ENCODE data around the gene HAO2. TPM values are rescaled to one million over a fixed set of nuclear protein-coding genes. Genes with fewer than 3 reads are reported as not detected.

Gene HAO2
- total RNA-seq, 1 donor from 2014 or later: not detected

DNA sequence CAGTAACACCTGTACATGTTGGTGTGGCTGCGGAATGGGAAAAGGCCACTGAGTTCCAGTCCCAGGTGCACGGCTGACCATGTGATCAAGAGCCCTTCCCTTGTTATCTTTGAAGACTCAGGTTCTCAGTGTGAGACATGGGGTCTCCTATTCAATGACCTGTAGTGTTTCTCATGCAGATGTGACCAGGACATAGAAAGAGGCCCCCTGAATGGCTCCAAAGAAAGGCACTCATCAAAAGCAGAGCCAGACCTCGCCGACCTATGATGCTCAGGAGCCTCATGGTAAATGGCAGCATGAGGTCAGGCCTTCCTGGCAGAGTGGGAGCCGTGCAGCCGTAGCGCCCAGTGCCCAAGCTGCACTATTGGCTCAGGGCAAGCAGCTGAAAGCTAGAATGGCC, 42.3 kb upstream of the HAO2 start:
- Mint-ChIP-seq H3K27me3 (ENCODE audit: low read depth) (peaks cover 16% of the 10 kb centered on the region), H3K9me3 (no peaks in the 10 kb centered on the region), H3K27ac (no peak overlapping the region), H3K36me3 (no peaks in the 10 kb centered on the region), H3K4me3 (peak overlapping the region; percentile 69), H3K4me1 (peaks cover 25% of the 10 kb centered on the region)
- TF ChIP-seq, protein P1, sequence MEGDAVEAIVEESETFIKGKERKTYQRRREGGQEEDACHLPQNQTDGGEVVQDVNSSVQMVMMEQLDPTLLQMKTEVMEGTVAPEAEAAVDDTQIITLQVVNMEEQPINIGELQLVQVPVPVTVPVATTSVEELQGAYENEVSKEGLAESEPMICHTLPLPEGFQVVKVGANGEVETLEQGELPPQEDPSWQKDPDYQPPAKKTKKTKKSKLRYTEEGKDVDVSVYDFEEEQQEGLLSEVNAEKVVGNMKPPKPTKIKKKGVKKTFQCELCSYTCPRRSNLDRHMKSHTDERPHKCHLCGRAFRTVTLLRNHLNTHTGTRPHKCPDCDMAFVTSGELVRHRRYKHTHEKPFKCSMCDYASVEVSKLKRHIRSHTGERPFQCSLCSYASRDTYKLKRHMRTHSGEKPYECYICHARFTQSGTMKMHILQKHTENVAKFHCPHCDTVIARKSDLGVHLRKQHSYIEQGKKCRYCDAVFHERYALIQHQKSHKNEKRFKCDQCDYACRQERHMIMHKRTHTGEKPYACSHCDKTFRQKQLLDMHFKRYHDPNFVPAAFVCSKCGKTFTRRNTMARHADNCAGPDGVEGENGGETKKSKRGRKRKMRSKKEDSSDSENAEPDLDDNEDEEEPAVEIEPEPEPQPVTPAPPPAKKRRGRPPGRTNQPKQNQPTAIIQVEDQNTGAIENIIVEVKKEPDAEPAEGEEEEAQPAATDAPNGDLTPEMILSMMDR (IDR thresholded peaks at IDR 0.05; ENCODE audit: unreplicated experiment): no peak
- no peak for DNase-seq (ENCODE audit: low spot score in 2 of 2, unreplicated experiment in 2 of 2)

DNA sequence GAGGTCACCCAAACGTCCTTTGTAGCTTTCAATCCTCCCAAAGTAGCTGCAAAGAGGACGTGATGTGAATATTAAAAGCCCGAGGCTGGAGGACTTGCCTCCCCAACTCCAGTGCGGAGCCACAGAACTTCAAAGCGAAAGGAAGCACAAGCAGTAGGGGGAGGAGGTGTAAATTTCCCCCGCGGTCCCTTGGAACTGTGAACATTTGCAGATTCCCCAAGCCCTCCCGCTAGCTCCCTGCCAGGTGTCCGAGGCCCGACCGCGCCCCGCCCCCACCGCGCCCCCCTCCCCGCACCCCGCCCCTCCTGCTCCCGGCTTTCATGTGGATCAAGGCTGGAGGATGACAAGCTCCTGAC, 41.5 kb upstream of the HAO2 start:
- H3K36me3 Mint-ChIP-seq: no peaks in the 10 kb centered on the region
- peaks cover 16% of the 10 kb centered on the region for H3K27me3 Mint-ChIP-seq (ENCODE audit: low read depth)
- H3K4me3 Mint-ChIP-seq: peak overlapping the region; percentile 69
- peaks cover 27% of the 10 kb centered on the region for H3K4me1 Mint-ChIP-seq
- no peaks in the 10 kb centered on the region for H3K9me3 Mint-ChIP-seq
- H3K27ac Mint-ChIP-seq: no peak overlapping the region
- no peak for DNase-seq (ENCODE audit: low spot score in 2 of 2, unreplicated experiment in 2 of 2)
- TF ChIP-seq, protein P1 (IDR thresholded peaks at IDR 0.05; ENCODE audit: unreplicated experiment): no peak

DNA sequence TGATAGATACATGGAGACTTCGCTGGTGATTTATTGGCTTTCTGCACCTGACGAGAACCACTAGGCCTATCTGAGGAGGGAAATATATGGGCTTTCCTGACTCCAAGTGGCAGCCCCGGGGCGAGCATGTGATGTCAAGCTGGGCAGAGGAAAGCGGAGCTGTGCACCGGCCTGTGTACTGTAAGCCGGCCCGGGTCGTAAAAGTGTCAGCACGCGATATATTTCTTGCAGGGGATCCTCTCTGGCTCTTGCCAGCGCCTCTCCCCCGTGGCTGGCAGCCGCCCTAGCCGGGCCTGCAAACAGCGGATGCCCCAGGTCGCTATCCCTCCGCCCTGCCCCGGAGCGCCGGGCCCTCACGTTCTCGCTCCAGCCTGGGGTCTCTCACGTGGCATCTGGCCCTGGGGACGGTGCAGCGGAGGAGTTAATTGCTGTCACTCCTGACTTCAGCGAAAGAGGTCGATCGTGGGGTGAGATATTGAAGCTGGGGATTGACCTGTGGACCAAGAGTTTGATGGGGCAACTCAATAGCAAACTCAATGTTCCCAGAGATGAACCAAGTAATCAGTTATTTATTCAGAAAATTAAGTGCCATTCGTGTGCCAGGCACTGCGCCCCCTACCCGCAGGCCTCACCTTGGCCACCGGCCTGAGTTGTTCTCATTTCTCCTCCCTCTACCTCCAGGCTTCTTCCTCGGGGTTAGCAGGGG, 41.0 kb upstream of the HAO2 start:
- peak; percentile 36 to 64 for DNase-seq (ENCODE audit: low spot score in 2 of 2, unreplicated experiment in 2 of 2)
- Mint-ChIP-seq H3K36me3 (no peaks in the 10 kb centered on the region), H3K27me3 (ENCODE audit: low read depth) (peaks cover 16% of the 10 kb centered on the region), H3K9me3 (no peaks in the 10 kb centered on the region), H3K4me3 (peak overlapping the region; percentile 69), H3K27ac (peak overlapping the region; percentile 26), H3K4me1 (peaks cover 33% of the 10 kb centered on the region)
- TF ChIP-seq, protein P1 (IDR thresholded peaks at IDR 0.05; ENCODE audit: unreplicated experiment): no peak

DNA sequence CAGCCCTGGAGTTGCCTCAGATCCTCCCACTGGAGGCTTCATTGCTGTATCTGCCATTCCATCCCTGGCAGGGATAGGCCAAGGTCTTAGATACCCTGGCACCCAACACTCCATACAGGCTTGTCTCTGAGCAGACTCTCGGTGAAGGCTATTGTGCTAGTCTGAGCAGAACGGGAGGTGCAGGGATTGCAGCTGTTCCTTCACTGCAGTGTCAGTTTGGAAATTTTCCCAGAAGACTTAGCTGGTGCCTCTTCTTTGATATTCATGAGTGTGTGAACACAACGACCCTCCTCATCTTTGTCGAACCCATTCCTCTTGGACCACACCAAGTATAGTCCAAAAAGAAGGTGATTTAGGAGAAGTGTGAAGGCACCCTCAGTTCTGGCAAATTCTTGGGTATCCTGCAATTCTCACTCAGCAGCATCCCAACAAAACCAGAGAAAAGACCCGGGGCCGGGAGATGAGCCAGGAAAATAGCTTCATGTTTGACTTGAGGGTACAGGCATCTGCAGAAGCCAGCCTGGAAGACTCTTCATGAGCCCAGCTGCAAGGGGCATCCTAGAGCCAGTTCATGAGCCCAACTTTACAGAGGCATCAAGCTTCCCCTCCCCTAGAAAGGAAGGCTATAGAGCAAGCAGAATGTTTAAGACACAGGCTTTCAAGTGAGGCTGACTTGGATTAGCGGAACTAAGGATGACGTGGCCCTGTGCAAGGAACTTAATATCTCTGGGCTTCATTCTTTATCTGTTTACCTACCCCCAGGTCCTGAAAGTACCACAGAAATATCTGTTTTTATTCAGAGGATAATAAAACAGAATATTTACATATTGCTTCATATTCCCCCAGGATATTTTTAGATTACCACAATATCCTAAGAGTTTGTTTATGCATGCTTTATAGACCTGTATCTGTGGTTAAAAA, 38.8 kb upstream of the HAO2 start:
- DNase-seq (ENCODE audit: low spot score in 2 of 2, unreplicated experiment in 2 of 2): no peak
- no peak overlapping the region for H3K4me3 Mint-ChIP-seq
- peaks cover 39% of the 10 kb centered on the region for H3K4me1 Mint-ChIP-seq
- peaks cover 12% of the 10 kb centered on the region for H3K27me3 Mint-ChIP-seq (ENCODE audit: low read depth)
- H3K36me3 Mint-ChIP-seq: no peaks in the 10 kb centered on the region
- H3K27ac Mint-ChIP-seq: no peak overlapping the region
- H3K9me3 Mint-ChIP-seq: no peaks in the 10 kb centered on the region
- TF ChIP-seq, protein P1 (IDR thresholded peaks at IDR 0.05; ENCODE audit: unreplicated experiment): no peak

DNA sequence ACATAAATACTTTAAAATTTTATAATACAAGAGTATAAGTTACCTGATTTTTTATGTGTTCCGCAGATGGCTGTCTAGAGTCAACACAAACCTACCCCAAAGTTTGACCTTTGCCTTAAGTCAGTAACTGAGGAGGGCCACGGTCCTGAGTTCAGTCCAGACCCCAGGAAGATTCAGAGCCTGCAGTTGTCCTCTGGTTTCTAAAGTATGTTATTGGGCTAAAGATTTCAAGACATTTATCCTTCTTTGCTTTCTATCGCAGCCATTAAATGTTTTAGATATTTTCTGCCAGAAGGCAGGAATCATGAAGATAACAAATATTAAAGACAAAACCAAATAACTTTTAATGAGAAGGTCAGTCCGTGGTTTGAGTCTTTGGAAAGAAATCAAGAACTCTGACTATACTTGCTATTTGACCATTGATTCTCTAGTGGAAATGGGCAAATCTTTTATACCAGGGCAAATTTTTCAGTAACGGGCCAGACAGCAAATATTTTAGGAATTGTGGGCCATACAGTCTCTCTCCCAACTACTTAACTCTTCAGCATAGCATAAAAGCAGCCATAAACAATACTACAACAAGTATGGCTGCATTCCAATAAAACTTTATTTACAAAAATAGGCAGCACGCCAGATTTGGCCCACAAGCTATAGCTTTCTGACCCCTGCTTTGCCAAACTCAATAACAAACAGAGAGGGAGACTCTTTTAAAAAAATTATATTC, 38.0 kb upstream of the HAO2 start:
- Mint-ChIP-seq H3K27me3 (ENCODE audit: low read depth) (peaks cover 5% of the 10 kb centered on the region), H3K27ac (peak overlapping the region; percentile 43), H3K36me3 (no peaks in the 10 kb centered on the region), H3K4me1 (peaks cover 39% of the 10 kb centered on the region), H3K4me3 (no peak overlapping the region), H3K9me3 (no peaks in the 10 kb centered on the region)
- TF ChIP-seq, protein P1 (IDR thresholded peaks at IDR 0.05; ENCODE audit: unreplicated experiment): no peak
- DNase-seq (ENCODE audit: low spot score in 2 of 2, unreplicated experiment in 2 of 2): no peak

Data from mesothelial cell of epicardium (in vitro differentiated cells).